GM12878 (cell line): Measurements from ENCODE around the gene DLG2. TPM values are rescaled to one million over a fixed set of nuclear protein-coding genes. Genes with fewer than 3 reads are reported as not detected.

Experiments
- CBFB ChIP-seq: IDR thresholded peaks from 2 replicates; pipeline ENCODE4 v1.6.1; 2016; ENCODE audit warnings: antibody characterized with exemption, low read depth
- DPF2 ChIP-seq: fragments of 450-650 bp; IDR thresholded peaks from 2 replicates; pipeline ENCODE4 v1.6.1; 2017; ENCODE audit warnings: mild to moderate bottlenecking
- HDAC2 ChIP-seq: fragments of 200-600 bp; sonication (generic); IDR thresholded peaks from 2 replicates; pipeline ENCODE4 v1.6.1; 2017
- KLF5 ChIP-seq: fragments of 450-650 bp; IDR thresholded peaks from 2 replicates; pipeline ENCODE4 v1.6.1; 2014; ENCODE audit warnings: mild to moderate bottlenecking; ENCODE audit not compliant: partially characterized antibody
- MEF2A ChIP-seq: IDR thresholded peaks from 2 replicates; pipeline ENCODE4 v1.6.1; 2011; ENCODE audit warnings: low read depth, mild to moderate bottlenecking, low read length, moderate library complexity; ENCODE audit not compliant: insufficient read depth
- NR2C2 ChIP-seq: IDR thresholded peaks from 2 replicates; pipeline ENCODE4 v1.6.1; 2011; ENCODE audit warnings: borderline replicate concordance, low read depth; ENCODE audit not compliant: control insufficient read depth, insufficient read length
- NR2F1 ChIP-seq: fragments of 450-650 bp; conservative IDR thresholded peaks from 2 replicates; pipeline ENCODE4 v1.6.1; 2017; ENCODE audit warnings: mild to moderate bottlenecking
- POLR2AphosphoS5 ChIP-seq: IDR thresholded peaks from 2 replicates; pipeline ENCODE4 v1.6.1; 2011; ENCODE audit warnings: mild to moderate bottlenecking, low read length, inconsistent platforms
- PRDM15 ChIP-seq: fragments of 450-650 bp; formaldehyde crosslinking; IDR thresholded peaks from 2 replicates; pipeline ENCODE4 v1.4.0; 2020; ENCODE audit warnings: mild to moderate bottlenecking, moderate library complexity
- RELA ChIP-seq: fragments of 450-650 bp; IDR thresholded peaks from 2 replicates; pipeline ENCODE4 v1.8.0; 2014; ENCODE audit warnings: borderline replicate concordance; ENCODE audit not compliant: partially characterized antibody
- RUNX3 ChIP-seq: IDR thresholded peaks from 2 replicates; pipeline ENCODE4 v1.6.1; 2012; ENCODE audit warnings: low read length, inconsistent platforms
- SREBF1 ChIP-seq: IDR thresholded peaks from 2 replicates; pipeline ENCODE4 v1.6.1; 2012; ENCODE audit warnings: mild to moderate bottlenecking, low read length
- SREBF2 ChIP-seq: IDR thresholded peaks from 2 replicates; pipeline ENCODE4 v1.6.1; 2012; ENCODE audit warnings: mild to moderate bottlenecking, low read length
- SUPT20H ChIP-seq: IDR thresholded peaks from 2 replicates; pipeline ENCODE4 v1.6.1; 2011; ENCODE audit warnings: low read depth, mild to moderate bottlenecking, low read length, moderate library complexity, borderline replicate concordance; ENCODE audit not compliant: control insufficient read depth
- TARDBP ChIP-seq: IDR thresholded peaks from 2 replicates; pipeline ENCODE4 v1.6.1; 2016; ENCODE audit warnings: borderline replicate concordance
- TBL1XR1 ChIP-seq: IDR thresholded peaks from 2 replicates; pipeline ENCODE4 v1.6.1; 2012; ENCODE audit warnings: low read depth, low read length, improper control_type of control experiment
- TCF3 ChIP-seq: IDR thresholded peaks from 2 replicates; pipeline ENCODE4 v1.6.1; 2012; ENCODE audit warnings: low read depth, mild to moderate bottlenecking, low read length, borderline replicate concordance; ENCODE audit not compliant: insufficient read depth
- ZNF24 ChIP-seq: fragments of 450-650 bp; IDR thresholded peaks from 2 replicates; pipeline ENCODE4 v1.6.1; 2017; ENCODE audit warnings: antibody characterized with exemption, mild to moderate bottlenecking
- polyA plus RNA-seq, 11 experiments: library from polyadenylated mRNA; depleted of rRNA in 4 of 11; unstranded in 6 of 11; stranded (reverse) in 5 of 11; fragments of >200 nt; fragmentation: Nextera tagmentation in 4 of 11; fragmentation: Illumina TruSeq in 1 of 11; extraction: Ambion mirVana in 4 of 11; extraction: Trizol in 1 of 11; gene quantifications; 1 replicate in 1 of 11; 2 replicates in 10 of 11; pipeline versions ENCODE4 v1.2.1 to v1.2.3, GENCODE V29; 2011 to 2016; ENCODE audit warnings: inconsistent platforms in 2 of 11, missing spikeins in 2 of 11, low read depth in 1 of 11
- total RNA-seq, 4 experiments: library from RNA; depleted of rRNA in 3 of 4; stranded (reverse); fragments of >200 nt in 3 of 4; fragmentation: Illumina TruSeq in 1 of 4; extraction: Trizol in 1 of 4; gene quantifications; 2 replicates each; pipeline versions ENCODE4 v1.2.1 to v1.2.3, GENCODE V29; 2013 to 2021
- TF ChIP-seq, protein P1 (sequence below): fragments of 450-650 bp; conservative IDR thresholded peaks from 2 replicates; pipeline ENCODE4 v1.6.1; 2017; ENCODE audit warnings: mild to moderate bottlenecking, moderate library complexity
- TF ChIP-seq, protein P2 (sequence below): fragments of 450-650 bp; IDR thresholded peaks from 2 replicates; pipeline ENCODE4 v1.6.1; 2018; ENCODE audit warnings: mild to moderate bottlenecking, low read depth, moderate library complexity; ENCODE audit not compliant: partially characterized antibody
- TF ChIP-seq, protein P3 (sequence below): IDR thresholded peaks from 2 replicates; pipeline ENCODE4 v1.6.1; 2012; ENCODE audit warnings: low read depth, low read length, improper control_type of control experiment

DLG2 gene
- total and polyA plus RNA-seq, 10 of the 15 experiments (the other 5 are each of a cell fraction or from before 2014, with no cell fraction given): 0.09 to 0.98 (median 0.35) TPM

DNA sequence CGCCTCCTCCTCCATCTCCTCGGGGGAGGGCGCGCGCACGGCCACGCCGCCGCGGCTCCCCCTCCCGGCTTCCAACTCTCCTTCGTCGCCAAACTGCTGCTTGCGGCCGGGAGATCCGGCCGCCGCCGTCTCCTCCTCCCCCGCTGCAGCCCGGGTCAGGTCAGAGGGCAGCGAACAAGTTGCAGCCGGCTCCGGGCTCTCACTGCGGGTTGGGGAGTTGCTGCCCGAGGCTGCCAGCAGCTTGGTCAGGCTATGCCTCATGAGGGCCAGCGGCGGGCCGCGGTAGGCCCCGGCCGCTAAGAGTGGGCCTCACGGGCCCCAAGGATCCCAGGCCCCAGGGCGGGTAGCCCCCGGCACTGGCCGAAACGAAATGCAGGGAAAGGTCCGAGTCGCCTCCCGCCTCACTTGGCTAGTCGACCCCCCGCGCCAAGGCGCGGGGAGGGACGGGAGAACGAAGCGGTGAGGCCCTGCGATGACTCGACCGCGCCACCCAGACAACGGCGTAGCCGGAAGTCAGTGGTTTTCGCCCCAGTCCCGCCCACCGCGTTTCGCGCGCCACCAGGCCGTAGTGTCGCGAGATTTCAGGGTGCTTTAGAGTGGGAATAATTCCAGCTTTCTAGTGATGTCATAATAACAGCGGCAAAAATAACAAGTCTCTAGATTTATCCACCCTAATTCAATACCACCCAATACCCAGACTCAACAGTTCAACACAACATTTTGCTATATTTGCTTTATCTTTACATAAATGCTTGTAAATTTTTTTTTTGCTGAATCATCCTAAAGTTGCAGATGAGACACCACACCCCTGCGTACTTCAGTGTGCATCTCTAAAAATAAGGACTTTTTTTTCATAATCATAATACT is 37.7 kb upstream of the DLG2 start, which contains the start of gene CREBZF (continued):
- TF ChIP-seq PRDM15 (CRISPR knock-in tag) (no peak), SREBF2 (no peak), KLF5 (peak; percentile 33), HDAC2 (no peak), ZNF24 (no peak), RELA (no peak), MEF2A (no peak), TBL1XR1 (no peak), NR2C2 (no peak), CBFB (peak; percentile 92), SREBF1 (no peak), DPF2 (peak; percentile 63), SUPT20H (no peak), POLR2AphosphoS5 (peak; percentile 94), TARDBP (0 out of 2 replicates have a peak, but pooled peaks have one; percentile 16), RUNX3 (peak; percentile 89), TCF3 (peak; percentile 29; the same call in 1 of the 2 replicates), NR2F1 (peak; percentile 90)
- TF ChIP-seq, protein P1, sequence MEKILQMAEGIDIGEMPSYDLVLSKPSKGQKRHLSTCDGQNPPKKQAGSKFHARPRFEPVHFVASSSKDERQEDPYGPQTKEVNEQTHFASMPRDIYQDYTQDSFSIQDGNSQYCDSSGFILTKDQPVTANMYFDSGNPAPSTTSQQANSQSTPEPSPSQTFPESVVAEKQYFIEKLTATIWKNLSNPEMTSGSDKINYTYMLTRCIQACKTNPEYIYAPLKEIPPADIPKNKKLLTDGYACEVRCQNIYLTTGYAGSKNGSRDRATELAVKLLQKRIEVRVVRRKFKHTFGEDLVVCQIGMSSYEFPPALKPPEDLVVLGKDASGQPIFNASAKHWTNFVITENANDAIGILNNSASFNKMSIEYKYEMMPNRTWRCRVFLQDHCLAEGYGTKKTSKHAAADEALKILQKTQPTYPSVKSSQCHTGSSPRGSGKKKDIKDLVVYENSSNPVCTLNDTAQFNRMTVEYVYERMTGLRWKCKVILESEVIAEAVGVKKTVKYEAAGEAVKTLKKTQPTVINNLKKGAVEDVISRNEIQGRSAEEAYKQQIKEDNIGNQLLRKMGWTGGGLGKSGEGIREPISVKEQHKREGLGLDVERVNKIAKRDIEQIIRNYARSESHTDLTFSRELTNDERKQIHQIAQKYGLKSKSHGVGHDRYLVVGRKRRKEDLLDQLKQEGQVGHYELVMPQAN: peak; percentile 84; the same call in 1 of the 2 replicates
- TF ChIP-seq, protein P2, sequence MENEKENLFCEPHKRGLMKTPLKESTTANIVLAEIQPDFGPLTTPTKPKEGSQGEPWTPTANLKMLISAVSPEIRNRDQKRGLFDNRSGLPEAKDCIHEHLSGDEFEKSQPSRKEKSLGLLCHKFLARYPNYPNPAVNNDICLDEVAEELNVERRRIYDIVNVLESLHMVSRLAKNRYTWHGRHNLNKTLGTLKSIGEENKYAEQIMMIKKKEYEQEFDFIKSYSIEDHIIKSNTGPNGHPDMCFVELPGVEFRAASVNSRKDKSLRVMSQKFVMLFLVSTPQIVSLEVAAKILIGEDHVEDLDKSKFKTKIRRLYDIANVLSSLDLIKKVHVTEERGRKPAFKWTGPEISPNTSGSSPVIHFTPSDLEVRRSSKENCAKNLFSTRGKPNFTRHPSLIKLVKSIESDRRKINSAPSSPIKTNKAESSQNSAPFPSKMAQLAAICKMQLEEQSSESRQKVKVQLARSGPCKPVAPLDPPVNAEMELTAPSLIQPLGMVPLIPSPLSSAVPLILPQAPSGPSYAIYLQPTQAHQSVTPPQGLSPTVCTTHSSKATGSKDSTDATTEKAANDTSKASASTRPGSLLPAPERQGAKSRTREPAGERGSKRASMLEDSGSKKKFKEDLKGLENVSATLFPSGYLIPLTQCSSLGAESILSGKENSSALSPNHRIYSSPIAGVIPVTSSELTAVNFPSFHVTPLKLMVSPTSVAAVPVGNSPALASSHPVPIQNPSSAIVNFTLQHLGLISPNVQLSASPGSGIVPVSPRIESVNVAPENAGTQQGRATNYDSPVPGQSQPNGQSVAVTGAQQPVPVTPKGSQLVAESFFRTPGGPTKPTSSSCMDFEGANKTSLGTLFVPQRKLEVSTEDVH: peak; percentile 72
- TF ChIP-seq, protein P3, sequence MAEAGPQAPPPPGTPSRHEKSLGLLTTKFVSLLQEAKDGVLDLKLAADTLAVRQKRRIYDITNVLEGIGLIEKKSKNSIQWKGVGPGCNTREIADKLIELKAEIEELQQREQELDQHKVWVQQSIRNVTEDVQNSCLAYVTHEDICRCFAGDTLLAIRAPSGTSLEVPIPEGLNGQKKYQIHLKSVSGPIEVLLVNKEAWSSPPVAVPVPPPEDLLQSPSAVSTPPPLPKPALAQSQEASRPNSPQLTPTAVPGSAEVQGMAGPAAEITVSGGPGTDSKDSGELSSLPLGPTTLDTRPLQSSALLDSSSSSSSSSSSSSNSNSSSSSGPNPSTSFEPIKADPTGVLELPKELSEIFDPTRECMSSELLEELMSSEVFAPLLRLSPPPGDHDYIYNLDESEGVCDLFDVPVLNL: peak; percentile 74
